Glutamatergic neuron (in vitro differentiated cells): ENCODE results near the gene PARS2. TPM values are rescaled to one million over a fixed set of nuclear protein-coding genes. Genes with fewer than 3 reads are reported as not detected.

Source experiments
- DNase-seq: peaks from one replicate; pipeline ENCODE4 v3.0.0; 2022
- H3K27ac Mint-ChIP-seq: one replicate; pipeline ENCODE4 v1.8.0; 2020; ENCODE audit warnings: mild to moderate bottlenecking, mixed read lengths, inconsistent platforms; ENCODE audit not compliant: unreplicated experiment
- H3K27me3 Mint-ChIP-seq: one replicate; pipeline ENCODE4 v1.8.0; 2020; ENCODE audit warnings: mild to moderate bottlenecking, moderate library complexity, mixed read lengths, inconsistent platforms; ENCODE audit not compliant: unreplicated experiment
- H3K36me3 Mint-ChIP-seq: one replicate; pipeline ENCODE4 v1.8.0; 2020; ENCODE audit warnings: mild to moderate bottlenecking, mixed read lengths, inconsistent platforms; ENCODE audit not compliant: unreplicated experiment
- H3K4me1 Mint-ChIP-seq: one replicate; pipeline ENCODE4 v1.8.0; 2020; ENCODE audit warnings: mild to moderate bottlenecking, low read depth, mixed read lengths, inconsistent platforms; ENCODE audit not compliant: unreplicated experiment
- H3K4me3 Mint-ChIP-seq: one replicate; pipeline ENCODE4 v1.8.0; 2020; ENCODE audit warnings: mild to moderate bottlenecking, mixed read lengths, inconsistent platforms; ENCODE audit not compliant: unreplicated experiment
- H3K9me3 Mint-ChIP-seq: one replicate; pipeline ENCODE4 v1.8.0; 2020; ENCODE audit warnings: mild to moderate bottlenecking, moderate library complexity, mixed read lengths, inconsistent platforms; ENCODE audit not compliant: unreplicated experiment
- long read RNA-seq: library from polyadenylated mRNA; unstranded; transcript quantifications from one replicate; pipeline ENCODE4 v2.0.0, GENCODE V29; 2020; ENCODE audit not compliant: unreplicated experiment
- total RNA-seq: library from RNA; stranded (reverse); fragmentation: NEBNext Ultra II Directional; extraction: Animal tissue kit (Norgen Biotek cat#: 25700); gene quantifications from one replicate; pipeline ENCODE4 v1.2.1, GENCODE V29; 2021; ENCODE audit not compliant: unreplicated experiment
- TF ChIP-seq, protein P1 (sequence below): fragments of 200-600 bp; sonication (generic); IDR thresholded peaks from one replicate; pipeline ENCODE4 v1.5.0; 2021; ENCODE audit not compliant: partially characterized antibody, unreplicated experiment

PARS2 gene
- 4.2 TPM for total RNA-seq
- long read RNA-seq, partial matches to known transcripts, result 0 of 3 reads
- long read RNA-seq, other reads (novel, unspliced or antisense), result 0 of 3 reads

DNA sequence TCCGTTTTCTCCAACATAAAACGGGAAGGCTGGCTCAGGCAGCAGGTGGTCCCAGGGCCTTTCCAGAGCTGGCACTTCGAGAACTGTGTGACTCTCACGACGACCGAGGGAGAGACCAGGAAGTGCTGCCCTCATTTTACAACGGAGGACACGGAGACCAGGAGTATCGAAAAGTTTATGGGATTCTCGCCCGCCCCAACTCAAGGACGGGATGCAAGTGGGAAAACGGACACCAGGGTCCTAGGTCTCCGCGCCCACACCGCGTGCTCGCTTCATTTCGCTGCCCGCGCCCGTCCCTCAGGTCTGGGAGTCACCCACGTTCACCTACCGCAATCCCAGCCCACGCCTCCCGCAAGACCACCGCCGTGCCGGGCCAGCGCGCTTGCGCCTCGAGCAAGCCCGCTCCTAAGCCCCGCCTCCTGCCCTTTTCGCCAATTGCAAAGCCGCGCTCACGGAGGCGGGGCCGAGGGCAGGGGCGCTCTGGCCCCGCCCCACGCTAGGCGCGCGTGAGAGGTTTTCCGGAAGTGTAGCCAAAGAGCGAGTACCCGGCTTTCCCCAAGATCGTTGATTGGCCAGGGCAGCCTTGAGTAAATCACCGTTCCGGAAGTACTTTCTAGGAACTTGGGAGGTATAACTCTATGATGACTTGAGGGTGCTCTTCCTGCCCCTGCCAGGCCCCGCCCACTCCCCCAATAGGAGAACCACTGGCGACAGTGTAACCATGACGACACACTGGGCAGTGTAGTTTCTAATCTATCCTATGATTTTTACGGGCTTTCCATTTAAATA lies at the start of gene PARS2:
Gene PARS2 (minus strand): TSS at position 391 of the 789 bp plus-strand sequence. CDS start 5,362 bp downstream, outside the sequence.
- TF ChIP-seq, protein P1, sequence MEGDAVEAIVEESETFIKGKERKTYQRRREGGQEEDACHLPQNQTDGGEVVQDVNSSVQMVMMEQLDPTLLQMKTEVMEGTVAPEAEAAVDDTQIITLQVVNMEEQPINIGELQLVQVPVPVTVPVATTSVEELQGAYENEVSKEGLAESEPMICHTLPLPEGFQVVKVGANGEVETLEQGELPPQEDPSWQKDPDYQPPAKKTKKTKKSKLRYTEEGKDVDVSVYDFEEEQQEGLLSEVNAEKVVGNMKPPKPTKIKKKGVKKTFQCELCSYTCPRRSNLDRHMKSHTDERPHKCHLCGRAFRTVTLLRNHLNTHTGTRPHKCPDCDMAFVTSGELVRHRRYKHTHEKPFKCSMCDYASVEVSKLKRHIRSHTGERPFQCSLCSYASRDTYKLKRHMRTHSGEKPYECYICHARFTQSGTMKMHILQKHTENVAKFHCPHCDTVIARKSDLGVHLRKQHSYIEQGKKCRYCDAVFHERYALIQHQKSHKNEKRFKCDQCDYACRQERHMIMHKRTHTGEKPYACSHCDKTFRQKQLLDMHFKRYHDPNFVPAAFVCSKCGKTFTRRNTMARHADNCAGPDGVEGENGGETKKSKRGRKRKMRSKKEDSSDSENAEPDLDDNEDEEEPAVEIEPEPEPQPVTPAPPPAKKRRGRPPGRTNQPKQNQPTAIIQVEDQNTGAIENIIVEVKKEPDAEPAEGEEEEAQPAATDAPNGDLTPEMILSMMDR, result no peak
- H3K36me3 Mint-ChIP-seq, result no peaks in the 10 kb centered on the region
- DNase-seq, result peak; percentile 98
- peaks cover 17% of the 10 kb centered on the region for H3K27me3 Mint-ChIP-seq
- H3K9me3 Mint-ChIP-seq, result peaks cover 2% of the 10 kb centered on the region
- H3K4me3 Mint-ChIP-seq, result peak within 1 kb of the TSS; percentile 94
- H3K27ac Mint-ChIP-seq, result peak within 1 kb of the TSS; percentile 83
- peaks cover 49% of the 10 kb centered on the region for H3K4me1 Mint-ChIP-seq

DNA sequence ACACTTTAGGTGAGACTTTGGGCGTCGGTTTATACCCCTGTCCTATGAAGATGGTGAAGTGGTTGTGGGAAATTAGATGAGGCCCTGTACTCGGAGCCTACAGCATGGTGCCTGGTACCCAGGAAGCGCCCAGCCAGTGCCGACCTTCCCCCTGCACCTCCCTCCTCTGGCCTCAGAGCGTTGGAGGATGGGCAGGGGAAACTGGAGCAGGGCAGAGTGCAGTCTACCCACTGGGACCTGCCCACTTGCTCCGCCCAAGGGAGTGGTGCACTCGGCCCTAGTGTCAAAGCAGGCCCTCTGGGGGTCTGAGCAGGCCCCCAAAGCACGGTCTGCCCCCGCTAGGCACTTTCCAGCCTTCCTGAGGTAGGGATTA lies 49.8 kb upstream of the PARS2 start:
- DNase-seq, result no peak
- H3K27ac Mint-ChIP-seq, result no peak overlapping the region
- H3K4me1 Mint-ChIP-seq, result peaks cover 4% of the 10 kb centered on the region
- no peak overlapping the region for H3K4me3 Mint-ChIP-seq
- no peaks in the 10 kb centered on the region for H3K36me3 Mint-ChIP-seq
- H3K9me3 Mint-ChIP-seq, result no peaks in the 10 kb centered on the region
- peaks cover 2% of the 10 kb centered on the region for H3K27me3 Mint-ChIP-seq
- TF ChIP-seq, protein P1, result no peak

DNA sequence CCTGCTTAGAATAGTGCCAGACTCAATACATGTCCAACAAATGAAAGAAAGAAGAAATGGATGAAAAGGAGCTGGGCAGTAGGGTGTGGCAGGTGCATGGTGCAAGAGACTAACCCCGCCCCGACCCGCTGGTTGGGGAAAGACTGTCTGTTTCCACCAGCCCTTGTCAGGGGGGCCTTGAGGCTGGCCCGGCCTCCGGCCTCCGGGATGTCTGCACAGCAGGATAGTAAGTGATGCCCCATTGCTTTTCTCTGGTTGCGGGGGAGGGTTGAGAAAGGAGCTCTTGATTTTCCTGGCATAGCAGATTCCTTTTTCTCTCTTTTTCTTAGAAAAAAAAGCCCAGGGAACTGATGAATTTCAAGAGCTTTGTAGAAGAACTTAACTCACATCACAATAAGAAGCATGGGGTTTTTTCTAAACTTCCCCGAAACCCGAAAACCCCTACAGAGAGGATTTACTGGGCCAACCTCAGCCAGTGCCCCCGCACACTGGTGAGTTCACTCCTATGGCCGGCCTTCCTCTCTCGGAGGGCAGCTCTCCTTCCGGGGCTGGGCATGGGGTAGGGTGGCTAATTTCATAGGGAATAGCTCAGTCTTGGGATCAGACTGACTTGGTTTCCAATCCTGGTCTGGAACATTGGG lies 49.3 kb upstream of the PARS2 start:
- no peak overlapping the region for H3K27ac Mint-ChIP-seq
- peaks cover 4% of the 10 kb centered on the region for H3K4me1 Mint-ChIP-seq
- no peak overlapping the region for H3K4me3 Mint-ChIP-seq

DNA sequence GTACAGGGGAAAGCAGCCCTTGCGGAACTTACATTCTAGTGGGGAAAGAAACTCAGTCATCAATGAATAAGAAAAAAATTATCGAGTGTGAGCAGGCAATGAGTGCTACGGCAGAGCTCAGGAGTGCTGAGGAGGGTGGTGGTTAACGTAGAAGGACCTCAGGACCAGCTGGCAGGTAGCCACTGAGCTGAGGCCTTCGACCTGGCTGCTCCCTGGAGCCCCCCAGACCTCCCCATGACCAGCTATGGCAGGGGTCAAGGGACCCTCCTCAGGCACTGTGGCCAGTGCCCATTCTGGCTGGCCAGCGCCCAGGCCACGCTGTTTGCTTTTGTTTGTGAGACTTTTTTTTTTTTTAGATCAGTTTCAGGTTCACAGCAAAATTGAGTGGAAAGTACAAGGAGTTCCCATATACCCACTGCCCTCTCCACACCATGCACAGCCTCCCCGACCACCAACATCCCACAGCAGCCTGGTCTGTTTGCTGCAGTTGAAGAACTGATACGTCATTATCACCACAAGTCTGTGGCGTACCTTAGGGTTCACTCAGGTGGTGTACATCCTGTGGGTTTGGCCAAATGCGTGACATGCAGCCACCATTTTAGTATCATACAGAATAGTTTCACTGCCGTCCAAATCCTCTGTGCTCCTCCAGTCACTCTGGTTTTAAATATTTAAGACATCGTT lies 48.6 kb upstream of the PARS2 start:
- DNase-seq, result no peak
- peaks cover 2% of the 10 kb centered on the region for H3K27me3 Mint-ChIP-seq
- no peaks in the 10 kb centered on the region for H3K36me3 Mint-ChIP-seq
- H3K27ac Mint-ChIP-seq, result no peak overlapping the region
- H3K4me3 Mint-ChIP-seq, result no peak overlapping the region
- no peaks in the 10 kb centered on the region for H3K9me3 Mint-ChIP-seq
- H3K4me1 Mint-ChIP-seq, result peaks cover 4% of the 10 kb centered on the region
- TF ChIP-seq, protein P1, result no peak

More for the DNA sequence above, 49.3 kb upstream of the PARS2 start:
- no peak for DNase-seq
- no peaks in the 10 kb centered on the region for H3K36me3 Mint-ChIP-seq
- H3K9me3 Mint-ChIP-seq, result no peaks in the 10 kb centered on the region
- peaks cover 2% of the 10 kb centered on the region for H3K27me3 Mint-ChIP-seq
- TF ChIP-seq, protein P1, result no peak
